H7 (cell line): ENCODE data around the gene RNF13. TPM values are rescaled to one million over a fixed set of nuclear protein-coding genes. Genes with fewer than 3 reads are reported as not detected.

Experiments
- DNase-seq: peaks from one replicate; pipeline ENCODE4 v3.0.0; 2012
- H3K27me3 ChIP-seq: 2 replicates; pipeline ENCODE4 v1.6.0; 2011; ENCODE audit warnings: mild to moderate bottlenecking, low read length; ENCODE audit not compliant: control insufficient read depth, insufficient read depth
- H3K36me3 ChIP-seq: replicated peaks from 2 replicates; pipeline ENCODE4 v1.5.1; 2011; ENCODE audit warnings: low read length; ENCODE audit not compliant: control insufficient read depth, insufficient read depth
- H3K4me3 ChIP-seq: 2 replicates; pipeline ENCODE4 v1.5.1; 2011; ENCODE audit warnings: low read depth, mild to moderate bottlenecking, control low read depth, low read length, moderate library complexity; ENCODE audit not compliant: insufficient read depth
- total RNA-seq: library from RNA; depleted of rRNA; stranded (reverse); fragments of >200 nt; shearing (Covaris generic); gene quantifications from 2 replicates; pipeline ENCODE4 v1.2.3, GENCODE V29; 2014

RNF13 gene
- total RNA-seq, 1 experiment from 2014 or later: 31.3 TPM

DNA sequence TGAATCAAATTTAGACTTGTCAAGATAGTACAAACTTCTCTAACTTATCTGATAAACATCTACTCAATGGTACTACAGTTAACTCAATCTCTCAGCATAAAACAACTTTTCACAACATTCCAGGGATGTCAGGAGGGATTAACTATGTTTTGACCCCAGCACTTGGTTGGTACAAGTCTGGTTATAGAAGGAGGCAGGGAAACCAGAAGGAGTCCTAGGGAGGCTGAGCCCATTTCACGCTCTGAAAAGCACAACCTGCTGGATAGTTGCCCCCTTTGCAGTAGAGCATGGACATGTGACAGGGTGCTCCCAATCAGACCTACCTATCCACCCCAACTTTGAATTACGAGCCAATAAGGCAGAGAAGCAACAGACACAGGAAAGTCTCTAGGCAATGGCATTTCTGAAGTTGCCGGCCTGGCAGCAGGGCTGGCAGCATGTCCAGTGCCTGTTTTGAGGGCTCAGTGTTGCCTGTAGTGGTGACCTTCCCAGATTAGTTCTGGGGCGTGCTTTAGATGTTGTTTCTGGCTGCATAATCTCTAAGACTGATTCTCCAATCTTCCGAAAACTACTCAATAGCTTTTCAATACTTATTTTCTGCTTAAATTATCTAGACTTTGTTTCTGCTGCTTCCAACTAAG, 28.8 kb upstream of the RNF13 start:
- no peak overlapping the region for H3K4me3 ChIP-seq
- no peaks in the 10 kb centered on the region for H3K36me3 ChIP-seq
- no peaks in the 10 kb centered on the region for H3K27me3 ChIP-seq
- DNase-seq: no peak

DNA sequence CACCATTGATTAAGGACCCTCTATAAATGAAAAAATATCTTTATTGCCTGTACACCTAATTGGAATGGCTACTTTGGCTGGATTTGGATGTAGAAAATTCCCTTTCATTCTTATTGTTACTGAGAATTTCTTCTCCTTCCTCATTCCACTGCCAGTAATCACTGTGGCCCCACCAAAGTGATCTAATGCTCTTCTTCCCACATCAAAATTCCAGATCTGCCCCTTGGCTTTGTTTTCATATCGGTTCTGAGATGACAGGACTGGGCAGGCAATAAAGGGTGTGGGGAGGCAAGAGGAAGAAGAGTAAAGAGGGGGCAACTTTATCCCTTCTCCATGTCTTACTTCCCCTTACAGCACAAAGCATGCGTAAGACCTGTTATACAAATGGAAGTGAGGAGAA, 22.7 kb upstream of the RNF13 start:
- no peak for DNase-seq
- Histone ChIP-seq H3K36me3 (no peaks in the 10 kb centered on the region), H3K4me3 (no peak overlapping the region), H3K27me3 (no peaks in the 10 kb centered on the region; the same call in 1 of the 2 replicates)

- no peaks in the 10 kb centered on the region for H3K36me3 ChIP-seq
Observed at GRCh38 chr3:149790698-149791097, 22.3 kb upstream of the RNF13 start.

DNA sequence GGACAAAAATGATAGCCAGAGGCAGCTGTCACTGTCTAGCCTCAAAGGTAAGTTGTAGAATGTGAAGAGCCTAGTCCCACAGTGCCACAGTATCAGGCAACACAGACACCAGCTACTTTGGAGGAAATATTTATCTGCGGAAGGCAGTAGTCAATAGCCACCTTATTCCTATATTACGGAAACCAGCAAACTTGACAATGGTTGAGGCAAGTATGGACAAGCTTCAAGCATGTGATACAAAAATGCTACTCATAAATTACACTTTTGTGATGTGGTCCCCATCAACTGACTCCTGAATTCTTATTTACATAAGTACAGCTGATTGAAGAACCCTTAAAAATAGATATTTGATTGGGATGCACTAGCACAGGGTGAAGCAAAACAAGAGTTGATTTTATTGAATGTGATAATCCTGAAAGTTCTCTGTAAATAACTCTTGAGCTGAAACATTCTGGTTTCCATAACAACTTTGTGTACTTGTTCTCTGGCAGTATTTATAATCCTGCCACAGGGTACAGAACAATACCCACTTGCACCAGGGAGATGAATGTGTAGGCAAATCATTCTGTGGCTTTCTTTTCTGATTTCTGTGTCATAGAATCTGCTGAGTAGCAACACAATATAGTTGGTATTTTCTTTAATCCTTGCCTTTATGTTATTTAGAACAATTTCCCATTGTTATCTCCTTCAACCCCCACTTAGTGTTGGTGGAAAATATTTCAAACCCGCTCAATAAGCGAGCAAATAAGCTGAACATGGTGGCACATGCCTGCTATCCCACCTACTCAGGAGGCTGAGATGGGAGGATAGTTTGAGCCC, 20.4 kb upstream of the RNF13 start, which contains the start of gene ANKUB1:
ANKUB1 (minus strand) TSS at position 103 of the 819 bp plus-strand sequence. CDS start 188 bp downstream, outside the sequence.
- no peak for DNase-seq
- H3K36me3 ChIP-seq: no peaks in the 10 kb centered on the region
- no peak within 1 kb of the TSS for H3K4me3 ChIP-seq
- H3K27me3 ChIP-seq: no peaks in the 10 kb centered on the region; the same call in 1 of the 2 replicates

More at GRCh38 chr3:149790698-149791097, 22.3 kb upstream of the RNF13 start:
- no peaks in the 10 kb centered on the region; the same call in 1 of the 2 replicates for H3K27me3 ChIP-seq
- no peak for DNase-seq
- H3K4me3 ChIP-seq: no peak overlapping the region

GRCh38 chr3:149796026-149796425, 17.0 kb upstream of the RNF13 start:
- no peaks in the 10 kb centered on the region for H3K36me3 ChIP-seq
- no peaks in the 10 kb centered on the region for H3K27me3 ChIP-seq
- no peak overlapping the region for H3K4me3 ChIP-seq
- DNase-seq: no peak

DNA sequence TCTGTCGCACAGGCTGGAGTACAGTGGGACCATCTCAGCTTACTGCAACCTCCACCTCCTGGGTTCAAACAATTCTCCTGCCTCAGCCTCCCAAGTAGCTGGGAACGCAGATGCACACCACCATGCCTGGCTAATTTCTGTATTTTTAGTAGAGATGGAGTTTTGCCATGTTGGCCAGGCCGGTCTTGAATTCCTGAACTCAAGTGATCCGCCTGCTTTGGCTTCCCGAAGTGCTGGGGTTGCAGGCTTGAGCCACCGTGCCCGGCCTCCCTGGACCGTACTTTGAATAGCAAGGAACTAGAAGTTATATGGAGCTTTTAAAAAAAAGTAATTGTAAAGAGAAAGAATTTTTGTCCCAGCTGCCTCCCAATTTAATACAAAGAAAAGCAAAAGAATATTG, 12.3 kb upstream of the RNF13 start:
- no peak for DNase-seq
- Histone ChIP-seq H3K4me3 (no peak overlapping the region), H3K36me3 (no peaks in the 10 kb centered on the region), H3K27me3 (no peaks in the 10 kb centered on the region)

- H3K27me3 ChIP-seq: no peaks in the 10 kb centered on the region
- H3K36me3 ChIP-seq: no peaks in the 10 kb centered on the region
- H3K4me3 ChIP-seq: no peak overlapping the region
- no peak for DNase-seq
Observed at GRCh38 chr3:149801195-149801594, 11.8 kb upstream of the RNF13 start.

GRCh38 chr3:149801639-149802038, 11.4 kb upstream of the RNF13 start:
- Histone ChIP-seq H3K4me3 (no peak overlapping the region), H3K36me3 (no peaks in the 10 kb centered on the region), H3K27me3 (no peaks in the 10 kb centered on the region)
- DNase-seq: no peak

DNA sequence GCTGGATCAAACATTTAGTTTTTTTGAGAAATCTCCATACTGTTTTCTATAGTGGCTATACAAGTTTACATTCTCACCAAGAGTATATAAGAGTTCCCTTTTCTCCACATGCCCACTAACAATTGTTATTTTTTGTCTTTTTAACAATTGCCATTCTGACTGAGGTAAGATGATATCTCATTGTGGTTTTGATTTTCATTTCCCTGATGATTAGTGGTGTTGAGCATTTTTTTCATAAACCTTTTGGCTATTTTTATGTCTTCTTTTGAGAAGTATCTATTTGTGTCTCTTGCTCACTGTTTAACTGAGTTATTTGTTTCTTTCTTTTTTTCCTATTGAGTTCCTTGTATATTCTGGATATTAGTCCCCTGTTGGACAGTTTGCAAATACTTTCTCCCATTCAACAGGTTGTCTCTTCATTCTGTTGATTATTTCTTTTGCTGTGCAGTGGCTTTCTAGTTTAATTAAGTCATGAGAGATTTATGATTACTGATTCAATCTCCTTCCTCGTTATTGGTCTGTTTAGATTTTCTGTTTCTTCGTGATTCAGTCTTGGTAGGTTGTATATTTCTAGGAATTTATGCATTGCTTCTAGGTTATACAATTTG, 6.7 kb upstream of the RNF13 start:
- no peaks in the 10 kb centered on the region for H3K27me3 ChIP-seq
- no peaks in the 10 kb centered on the region for H3K36me3 ChIP-seq
- DNase-seq: no peak
- no peak overlapping the region for H3K4me3 ChIP-seq

GRCh38 chr3:149808209-149808829, 4.7 kb upstream of the RNF13 start:
- Histone ChIP-seq H3K27me3 (no peaks in the 10 kb centered on the region), H3K4me3 (no peak overlapping the region), H3K36me3 (no peaks in the 10 kb centered on the region)
- DNase-seq: peak; percentile 61

DNA sequence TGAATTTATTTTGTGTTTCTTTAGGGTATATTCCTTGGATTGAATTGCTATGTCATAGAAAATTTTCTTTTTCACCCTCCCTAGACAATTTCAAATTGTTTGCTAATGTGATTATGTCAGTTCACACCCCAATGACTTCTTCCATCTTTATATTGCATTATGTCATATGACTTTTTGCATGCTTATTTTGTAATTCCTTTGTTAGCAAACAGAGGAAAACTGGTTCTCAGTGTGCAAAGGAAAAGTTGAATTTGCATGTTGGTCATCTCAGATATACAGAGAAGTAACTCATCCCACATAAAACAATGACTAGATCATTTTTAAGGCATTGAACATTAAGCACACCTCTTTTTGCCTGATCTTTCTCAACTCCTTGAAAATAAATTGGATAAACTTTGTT, 3.3 kb upstream of the RNF13 start:
- DNase-seq: no peak
- no peaks in the 10 kb centered on the region for H3K36me3 ChIP-seq
- H3K4me3 ChIP-seq: no peak overlapping the region
- no peaks in the 10 kb centered on the region for H3K27me3 ChIP-seq

DNA sequence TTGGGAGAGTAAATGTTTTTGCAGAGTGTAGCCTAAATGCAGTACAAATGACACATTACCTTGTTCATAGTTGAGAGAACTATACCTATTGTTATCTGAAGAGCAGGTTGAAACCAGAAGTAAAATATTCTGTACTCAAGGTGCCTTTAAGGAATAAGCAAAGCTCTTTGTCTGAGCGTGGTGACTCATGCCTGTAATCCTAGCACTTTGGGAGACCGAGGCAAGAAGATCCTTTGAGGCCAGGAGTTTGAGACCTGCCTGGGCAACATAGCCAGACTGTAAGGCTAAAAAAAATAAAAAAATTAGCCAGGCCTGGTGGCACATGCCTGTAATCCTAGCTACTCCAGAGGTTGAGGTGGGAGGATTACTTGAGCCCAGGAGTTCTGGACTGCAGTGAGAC, 2.2 kb upstream of the RNF13 start:
- no peak for DNase-seq
- Histone ChIP-seq H3K4me3 (no peak overlapping the region), H3K36me3 (no peaks in the 10 kb centered on the region), H3K27me3 (no peaks in the 10 kb centered on the region)

- H3K27me3 ChIP-seq: no peaks in the 10 kb centered on the region
- no peaks in the 10 kb centered on the region for H3K36me3 ChIP-seq
- H3K4me3 ChIP-seq: peak overlapping the region; percentile 86
- no peak for DNase-seq
Observed at GRCh38 chr3:149812165-149812605, 830 bp upstream of the RNF13 start.

DNA sequence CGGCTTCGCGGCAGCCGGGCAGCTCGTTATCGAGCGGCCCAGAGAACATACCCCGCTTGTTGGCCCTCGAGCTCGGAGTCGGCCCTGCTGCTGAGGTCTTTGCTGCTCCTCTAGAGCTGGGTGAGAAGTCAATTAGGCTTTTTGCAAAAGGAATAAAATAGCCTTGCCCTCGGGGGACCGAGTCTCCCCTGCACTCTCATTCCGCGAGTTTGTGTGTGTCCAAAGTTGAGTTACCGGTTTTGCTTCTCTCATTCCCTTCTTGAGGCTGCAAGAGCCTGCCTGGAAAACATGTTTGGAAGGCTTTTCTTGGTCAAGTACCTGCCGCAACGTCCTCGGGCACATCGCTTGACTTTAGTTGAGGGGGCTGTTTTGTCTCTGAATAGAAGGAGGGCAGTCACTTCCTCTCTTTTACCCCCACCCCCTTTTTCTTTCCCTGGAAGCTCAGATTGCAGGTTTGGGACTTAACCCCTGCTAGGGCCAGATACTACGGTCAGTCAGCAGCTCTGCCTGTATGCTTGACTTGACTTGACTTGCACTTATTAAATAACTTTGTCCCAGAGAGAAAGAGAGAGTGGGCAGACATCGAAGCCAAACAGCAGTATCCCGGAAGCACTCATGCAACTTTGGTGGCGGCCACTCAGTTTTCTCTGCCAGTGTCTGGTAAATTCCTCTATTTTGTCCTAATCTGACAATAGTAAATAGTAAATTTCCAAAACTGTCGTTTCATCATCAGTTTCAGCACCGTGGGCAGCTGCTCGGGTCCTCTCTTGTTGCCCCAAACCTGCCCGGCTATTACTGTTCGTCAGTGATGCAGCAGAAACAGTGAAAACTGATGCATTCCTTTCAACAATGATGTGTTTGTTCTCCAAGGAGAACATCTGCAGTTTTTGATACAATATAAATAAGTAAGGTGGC, 609 bp downstream of the RNF13 start:
- peak overlapping the region; percentile 86 for H3K4me3 ChIP-seq
- H3K36me3 ChIP-seq: no peaks in the 10 kb centered on the region
- peak; percentile 28 for DNase-seq
- no peaks in the 10 kb centered on the region for H3K27me3 ChIP-seq
